Measurements from ENCODE around the gene ADGRF1.
"Not testable (repeated sequence)": the region's sequence is repeated elsewhere in the genome, so short reads cannot be mapped to it uniquely, and the experiment has no call there.

Gene ADGRF1

GRCh38 chr6:47022191-47022590 lies 19.9 kb downstream of the ADGRF1 start:
- DNase-seq (ENCODE audit: low spot score) = no peak

- DNase-seq (ENCODE audit: low spot score) = no peak
These were observed 22.2 kb downstream of the ADGRF1 start for GRCh38 chr6:47019941-47020340.

GRCh38 chr6:47016909-47017308 lies 25.2 kb downstream of the ADGRF1 start:
- no peak for DNase-seq (ENCODE audit: low spot score)

- no peak for DNase-seq (ENCODE audit: low spot score)
These were observed 25.9 kb downstream of the ADGRF1 start for GRCh38 chr6:47016261-47016660.

GRCh38 chr6:47014401-47014800 lies 27.7 kb downstream of the ADGRF1 start:
- DNase-seq (ENCODE audit: low spot score) = no peak

GRCh38 chr6:47009583-47009982 lies 32.5 kb downstream of the ADGRF1 start:
- no peak for DNase-seq (ENCODE audit: low spot score)

GRCh38 chr6:47008397-47008763 lies 33.8 kb downstream of the ADGRF1 start:
- DNase-seq (ENCODE audit: low spot score) = no peak

- DNase-seq (ENCODE audit: low spot score) = no peak
These were observed 34.3 kb downstream of the ADGRF1 start for GRCh38 chr6:47007657-47008396.

- DNase-seq (ENCODE audit: low spot score) = no peak
These were observed 36.6 kb downstream of the ADGRF1 start for GRCh38 chr6:47005486-47005885.

- DNase-seq (ENCODE audit: low spot score) = no peak
These were observed 37.7 kb downstream of the ADGRF1 start for GRCh38 chr6:47004463-47004862.

GRCh38 chr6:47000842-47001241 lies 41.3 kb downstream of the ADGRF1 start:
- DNase-seq (ENCODE audit: low spot score) = no peak

GRCh38 chr6:46998436-46999017 lies 43.6 kb downstream of the ADGRF1 start:
- DNase-seq (ENCODE audit: low spot score) = no peak

GRCh38 chr6:46997646-46998045 lies 44.5 kb downstream of the ADGRF1 start:
- no peak for DNase-seq (ENCODE audit: low spot score)

- DNase-seq (ENCODE audit: low spot score) = no peak
These were observed 45.1 kb downstream of the ADGRF1 start for GRCh38 chr6:46996860-46997641.

GRCh38 chr6:46994933-46995332 lies 47.2 kb downstream of the ADGRF1 start:
- no peak for DNase-seq (ENCODE audit: low spot score)

- DNase-seq (ENCODE audit: low spot score) = no peak
These were observed 48.3 kb downstream of the ADGRF1 start for GRCh38 chr6:46993846-46994245.

- not testable (repeated sequence) for DNase-seq (ENCODE audit: low spot score)
These were observed 49.7 kb downstream of the ADGRF1 start for GRCh38 chr6:46992391-46992790.

GRCh38 chr6:46990818-46991510 lies 51.2 kb downstream of the ADGRF1 start:
- peak; percentile 8 for DNase-seq (ENCODE audit: low spot score)

- DNase-seq (ENCODE audit: low spot score) = no peak
These were observed 52.0 kb downstream of the ADGRF1 start for GRCh38 chr6:46990031-46990644.

GRCh38 chr6:46989398-46989797 lies 52.7 kb downstream of the ADGRF1 start:
- no peak for DNase-seq (ENCODE audit: low spot score)

GRCh38 chr6:46985943-46986342 lies 56.2 kb downstream of the ADGRF1 start:
- DNase-seq (ENCODE audit: low spot score) = no peak

GRCh38 chr6:46983007-46983411 lies 59.1 kb downstream of the ADGRF1 start:
- no peak for DNase-seq (ENCODE audit: low spot score)

All from HuH-7 (cell line).